NT2/D1 (cell line): Measurements from ENCODE around the gene LYSMD1.

ENCODE experiments used
- DNase-seq: peaks from one replicate; pipeline ENCODE4 v3.0.0-alpha.2; 2011; ENCODE audit warnings: low read depth, low spot score
- H3K27me3 ChIP-seq: 2 replicates; pipeline ENCODE4 v1.6.0; 2011; ENCODE audit warnings: mild to moderate bottlenecking; ENCODE audit not compliant: insufficient read length, insufficient read depth
- H3K36me3 ChIP-seq: 2 replicates; pipeline ENCODE4 v1.6.1; 2011; ENCODE audit warnings: mild to moderate bottlenecking, low read length, mixed read lengths; ENCODE audit not compliant: insufficient read depth, insufficient read length
- H3K4me1 ChIP-seq: 2 replicates; pipeline ENCODE4 v1.5.1; 2011; ENCODE audit not compliant: insufficient read depth, insufficient read length
- H3K4me3 ChIP-seq: 2 replicates; pipeline ENCODE4 v1.5.1; 2011; ENCODE audit warnings: low read depth; ENCODE audit not compliant: insufficient read length
- H3K9ac ChIP-seq: 2 replicates; pipeline ENCODE4 v1.6.0; 2011; ENCODE audit warnings: low read depth; ENCODE audit not compliant: insufficient read length
- H3K9me3 ChIP-seq: 2 replicates; pipeline ENCODE4 v1.5.1; 2011; ENCODE audit warnings: mild to moderate bottlenecking, low read length; ENCODE audit not compliant: insufficient read depth
- SUZ12 ChIP-seq: IDR thresholded peaks from 2 replicates; pipeline ENCODE4 v1.6.1; 2011; ENCODE audit not compliant: insufficient read length, insufficient read depth; ENCODE audit errors: extremely low read depth
- YY1 ChIP-seq: IDR thresholded peaks from 2 replicates; pipeline ENCODE4 v1.6.1; 2011; ENCODE audit not compliant: insufficient read length, insufficient read depth
- ZNF274 ChIP-seq: IDR thresholded peaks from 2 replicates; pipeline ENCODE4 v1.6.1; 2011; ENCODE audit warnings: mild to moderate bottlenecking, low read depth, low read length

LYSMD1 gene

DNA sequence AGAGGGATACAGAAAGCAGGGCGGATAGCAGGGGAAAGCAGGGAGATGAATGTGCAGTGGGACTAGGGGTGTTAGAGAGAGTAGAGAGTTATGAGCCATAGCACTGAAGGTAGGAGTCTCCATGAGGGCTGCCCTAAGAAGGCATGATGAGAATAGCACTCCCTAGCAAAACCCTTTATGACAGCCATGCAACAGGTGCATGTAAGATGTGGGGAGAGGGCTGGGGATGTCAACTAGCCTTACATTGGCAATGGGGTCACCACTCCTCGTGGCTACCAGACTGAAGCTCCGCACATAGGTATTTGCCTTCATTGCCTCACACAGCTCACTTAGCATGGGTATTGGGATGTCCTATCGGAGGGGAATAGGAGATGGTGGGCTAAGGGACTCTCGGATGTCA, 5.5 kb upstream of the LYSMD1 start:
- H3K4me3 ChIP-seq, result no peak overlapping the region
- peaks cover 10% of the 10 kb centered on the region for H3K4me1 ChIP-seq
- DNase-seq, result no peak
- no peak overlapping the region for H3K9ac ChIP-seq
- TF ChIP-seq SUZ12 (no peak), ZNF274 (no peak), YY1 (no peak)
- no peaks in the 10 kb centered on the region for H3K9me3 ChIP-seq
- H3K27me3 ChIP-seq, result no peaks in the 10 kb centered on the region
- H3K36me3 ChIP-seq, result peaks cover 78% of the 10 kb centered on the region

DNA sequence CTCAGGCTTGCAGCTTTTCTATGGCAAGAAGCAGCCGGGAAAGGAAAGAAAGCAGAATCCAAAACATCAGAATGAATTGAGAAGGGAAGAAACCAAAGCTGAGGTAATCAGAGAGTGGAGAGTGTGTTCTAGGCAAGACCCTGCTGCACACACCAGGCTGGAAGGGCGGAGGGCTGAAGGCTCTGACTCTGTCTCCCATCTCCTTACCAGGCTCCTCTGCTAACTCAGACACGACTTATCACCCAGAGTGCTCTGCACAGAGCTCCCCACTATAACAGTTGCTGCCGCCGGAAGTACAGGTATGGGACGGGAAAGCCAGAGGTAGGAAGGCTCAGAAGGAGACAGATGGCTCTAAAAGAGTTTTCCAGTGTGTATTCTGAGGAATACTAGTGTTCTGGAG, 1.4 kb upstream of the LYSMD1 start:
- peaks cover 10% of the 10 kb centered on the region for H3K4me1 ChIP-seq
- no peak for DNase-seq
- H3K27me3 ChIP-seq, result no peaks in the 10 kb centered on the region
- H3K36me3 ChIP-seq, result peaks cover 58% of the 10 kb centered on the region
- no peak for TF ChIP-seq SUZ12
- no peak for TF ChIP-seq ZNF274
- no peak for TF ChIP-seq YY1
- peak overlapping the region; percentile 96 for H3K4me3 ChIP-seq
- H3K9me3 ChIP-seq, result no peaks in the 10 kb centered on the region
- H3K9ac ChIP-seq, result peak overlapping the region; percentile 97

DNA sequence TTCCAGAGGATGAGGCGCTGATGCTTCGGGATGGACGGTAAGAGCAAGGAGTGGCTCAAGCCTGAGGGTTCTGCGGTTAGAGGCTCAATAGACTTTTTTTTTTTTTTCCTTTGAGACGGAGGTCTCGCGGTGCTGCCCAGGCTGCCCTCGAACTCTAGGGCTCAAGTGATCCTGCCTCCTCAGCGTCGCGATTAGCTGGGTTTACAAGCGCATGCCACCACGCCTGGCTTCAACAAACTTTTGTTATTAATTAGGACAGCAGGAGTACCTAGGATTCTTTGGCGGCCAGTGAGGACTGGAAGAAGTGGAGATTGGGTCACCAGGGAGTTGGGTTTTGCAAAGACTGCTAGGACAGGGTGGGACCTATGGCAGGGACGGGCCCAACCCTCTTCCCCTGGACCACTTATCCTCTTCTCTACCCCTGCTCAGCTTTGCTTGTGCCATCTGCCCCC, 829 bp upstream of the LYSMD1 start:
- Histone ChIP-seq H3K4me1 (peaks cover 10% of the 10 kb centered on the region), H3K9ac (peak overlapping the region; percentile 97), H3K9me3 (no peaks in the 10 kb centered on the region), H3K27me3 (no peaks in the 10 kb centered on the region), H3K4me3 (peak overlapping the region; percentile 96), H3K36me3 (peaks cover 58% of the 10 kb centered on the region)
- no peak for DNase-seq
- TF ChIP-seq YY1 (no peak), SUZ12 (no peak), ZNF274 (no peak)

DNA sequence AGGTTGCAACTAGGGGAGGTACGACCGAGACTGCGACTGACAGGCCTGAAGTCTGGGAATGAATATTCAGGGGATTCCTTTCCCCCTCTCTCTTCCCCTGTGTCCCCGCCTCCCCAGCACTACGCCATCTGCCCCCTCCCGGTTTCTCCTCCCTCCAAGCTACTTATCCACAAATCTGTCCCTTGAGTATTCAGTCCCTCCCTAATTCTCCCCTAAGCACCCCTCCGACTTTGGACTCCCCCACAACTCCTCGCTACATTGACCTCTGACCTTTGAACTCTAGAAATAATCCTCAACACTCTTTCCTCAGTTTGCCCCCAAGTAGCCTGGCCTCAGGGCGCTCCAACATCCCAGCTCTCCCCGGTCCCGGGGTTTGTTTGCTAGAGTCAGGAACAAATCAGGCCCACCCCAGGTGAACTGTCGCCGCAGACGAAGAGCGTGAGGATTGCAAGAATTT, 393 bp downstream of the LYSMD1 start:
- H3K27me3 ChIP-seq, result no peaks in the 10 kb centered on the region
- H3K36me3 ChIP-seq, result peaks cover 56% of the 10 kb centered on the region
- peak; percentile 83 for DNase-seq
- no peaks in the 10 kb centered on the region for H3K9me3 ChIP-seq
- H3K4me1 ChIP-seq, result peaks cover 8% of the 10 kb centered on the region
- H3K4me3 ChIP-seq, result peak overlapping the region; percentile 96
- peak overlapping the region; percentile 97 for H3K9ac ChIP-seq
- TF ChIP-seq ZNF274 (no peak), SUZ12 (no peak), YY1 (no peak)

DNA sequence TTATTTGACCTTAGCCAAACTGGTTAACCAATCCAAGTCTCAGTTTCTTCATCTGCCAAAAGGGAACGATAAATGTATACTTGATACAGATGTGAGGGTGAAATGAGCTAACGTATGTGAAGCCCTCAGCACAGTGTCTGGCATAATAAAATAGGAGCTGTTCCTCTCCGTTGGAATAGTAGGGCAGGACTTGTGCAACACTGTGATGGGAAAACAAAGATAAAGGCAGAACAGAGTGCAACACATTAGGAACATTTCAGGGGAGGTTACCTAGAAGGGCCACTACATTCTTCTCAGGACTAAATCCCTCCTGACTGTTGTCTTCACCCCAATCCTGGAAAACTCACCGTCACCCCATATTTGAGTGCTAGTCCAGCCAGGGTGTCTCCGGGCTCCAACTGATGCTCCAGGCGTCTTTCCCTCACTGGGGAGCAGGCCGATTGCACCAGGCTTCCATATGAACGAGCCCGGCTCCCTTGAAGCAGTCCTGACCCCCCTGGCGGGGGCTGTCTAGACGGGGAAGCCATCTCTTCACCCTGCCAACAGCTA, 896 bp downstream of the LYSMD1 start:
- Histone ChIP-seq H3K36me3 (peaks cover 52% of the 10 kb centered on the region), H3K9me3 (no peaks in the 10 kb centered on the region), H3K4me3 (peak overlapping the region; percentile 96), H3K4me1 (peaks cover 6% of the 10 kb centered on the region), H3K27me3 (no peaks in the 10 kb centered on the region), H3K9ac (peak overlapping the region; percentile 97)
- no peak for DNase-seq
- TF ChIP-seq ZNF274, result no peak
- TF ChIP-seq SUZ12, result no peak
- TF ChIP-seq YY1, result no peak

DNA sequence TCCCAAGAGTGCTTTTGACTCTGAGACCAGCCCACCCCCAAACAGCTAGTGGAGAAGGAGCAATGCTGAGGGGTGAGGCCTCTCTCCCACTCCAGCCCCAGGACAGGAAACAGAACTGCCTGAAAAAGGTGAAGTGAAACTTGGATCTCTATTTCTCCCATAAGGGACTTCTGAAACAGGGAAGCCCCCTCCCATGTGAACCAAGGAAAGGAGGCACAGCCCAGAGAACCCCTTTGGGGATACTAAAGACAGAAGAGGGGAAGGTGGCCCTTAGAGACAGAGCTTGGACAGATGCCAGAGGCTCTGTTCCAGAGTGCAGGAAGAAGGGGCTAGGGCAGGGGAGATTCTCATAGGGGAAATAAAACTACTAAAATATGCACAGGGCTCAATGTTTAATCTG, 6.3 kb downstream of the LYSMD1 start:
- Histone ChIP-seq H3K9ac (no peak overlapping the region), H3K4me3 (no peak overlapping the region)

DNA sequence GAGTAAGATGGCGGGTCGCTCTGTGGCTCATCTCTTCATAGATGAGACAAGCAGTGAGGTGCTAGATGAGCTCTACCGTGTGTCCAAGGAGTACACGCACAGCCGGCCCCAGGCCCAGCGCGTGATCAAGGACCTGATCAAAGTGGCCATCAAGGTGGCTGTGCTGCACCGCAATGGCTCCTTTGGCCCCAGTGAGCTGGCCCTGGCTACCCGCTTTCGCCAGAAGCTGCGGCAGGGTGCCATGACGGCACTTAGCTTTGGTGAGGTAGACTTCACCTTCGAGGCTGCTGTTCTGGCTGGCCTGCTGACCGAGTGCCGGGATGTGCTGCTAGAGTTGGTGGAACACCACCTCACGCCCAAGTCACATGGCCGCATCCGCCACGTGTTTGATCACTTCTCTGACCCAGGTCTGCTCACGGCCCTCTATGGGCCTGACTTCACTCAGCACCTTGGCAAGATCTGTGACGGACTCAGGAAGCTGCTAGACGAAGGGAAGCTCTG, 6.9 kb downstream of the LYSMD1 start:
- Histone ChIP-seq H3K27me3 (no peaks in the 10 kb centered on the region), H3K9ac (no peak overlapping the region), H3K4me1 (peaks cover 8% of the 10 kb centered on the region), H3K4me3 (no peak overlapping the region), H3K36me3 (peaks cover 51% of the 10 kb centered on the region), H3K9me3 (no peaks in the 10 kb centered on the region)
- no peak for DNase-seq
- TF ChIP-seq SUZ12, result no peak
- no peak for TF ChIP-seq ZNF274
- TF ChIP-seq YY1, result no peak

More for the DNA sequence above, 6.3 kb downstream of the LYSMD1 start:
- no peaks in the 10 kb centered on the region for H3K9me3 ChIP-seq
- no peak for DNase-seq
- H3K36me3 ChIP-seq, result peaks cover 54% of the 10 kb centered on the region
- TF ChIP-seq ZNF274, result no peak
- TF ChIP-seq YY1, result no peak
- TF ChIP-seq SUZ12, result no peak
- H3K4me1 ChIP-seq, result peaks cover 8% of the 10 kb centered on the region
- no peaks in the 10 kb centered on the region for H3K27me3 ChIP-seq
